Measurements from ENCODE around the gene USE1.

DNA sequence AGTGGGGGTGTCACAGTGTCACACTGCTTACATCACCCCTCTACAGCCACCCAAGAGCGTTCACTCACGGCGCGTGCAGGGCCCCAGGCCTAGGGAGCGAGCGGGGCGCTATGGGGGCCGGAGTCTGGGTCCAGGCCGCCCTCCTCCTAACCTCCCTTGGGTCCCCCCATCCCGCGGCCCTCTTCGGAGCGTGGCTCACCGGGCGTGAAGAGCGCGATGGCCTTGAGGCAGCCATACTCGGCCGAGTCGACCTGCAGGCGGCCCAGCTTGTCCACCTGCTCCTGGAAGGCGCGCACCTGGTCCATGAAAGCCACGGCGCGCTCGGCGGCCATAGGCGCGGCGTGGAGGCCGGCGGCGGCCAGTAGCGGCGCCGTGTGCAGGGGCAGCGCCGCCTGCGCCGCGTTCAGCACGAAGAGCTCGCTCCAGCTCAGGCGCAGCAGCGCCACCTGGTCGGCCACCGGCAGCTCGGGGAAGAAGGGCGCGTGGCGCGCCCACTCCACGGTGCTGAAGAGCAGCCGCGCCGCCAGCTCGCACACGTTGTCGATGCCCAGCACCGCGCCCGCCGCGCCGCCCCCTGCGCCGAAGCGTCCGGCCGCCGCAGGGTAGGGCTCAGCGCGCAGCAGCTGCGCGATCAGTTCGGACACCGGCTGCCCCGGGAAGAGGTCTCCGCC is 20.3 kb downstream of the USE1 start:
- TF ChIP-seq POLR2AphosphoS5 (IDR thresholded peaks at IDR 0.05): peak in 2 of 3 donors; percentile 8 to 17
- TF ChIP-seq, protein P1, sequence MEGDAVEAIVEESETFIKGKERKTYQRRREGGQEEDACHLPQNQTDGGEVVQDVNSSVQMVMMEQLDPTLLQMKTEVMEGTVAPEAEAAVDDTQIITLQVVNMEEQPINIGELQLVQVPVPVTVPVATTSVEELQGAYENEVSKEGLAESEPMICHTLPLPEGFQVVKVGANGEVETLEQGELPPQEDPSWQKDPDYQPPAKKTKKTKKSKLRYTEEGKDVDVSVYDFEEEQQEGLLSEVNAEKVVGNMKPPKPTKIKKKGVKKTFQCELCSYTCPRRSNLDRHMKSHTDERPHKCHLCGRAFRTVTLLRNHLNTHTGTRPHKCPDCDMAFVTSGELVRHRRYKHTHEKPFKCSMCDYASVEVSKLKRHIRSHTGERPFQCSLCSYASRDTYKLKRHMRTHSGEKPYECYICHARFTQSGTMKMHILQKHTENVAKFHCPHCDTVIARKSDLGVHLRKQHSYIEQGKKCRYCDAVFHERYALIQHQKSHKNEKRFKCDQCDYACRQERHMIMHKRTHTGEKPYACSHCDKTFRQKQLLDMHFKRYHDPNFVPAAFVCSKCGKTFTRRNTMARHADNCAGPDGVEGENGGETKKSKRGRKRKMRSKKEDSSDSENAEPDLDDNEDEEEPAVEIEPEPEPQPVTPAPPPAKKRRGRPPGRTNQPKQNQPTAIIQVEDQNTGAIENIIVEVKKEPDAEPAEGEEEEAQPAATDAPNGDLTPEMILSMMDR (IDR thresholded peaks at IDR 0.05): peak in 3 of 7 experiments; percentile 31 to 63 (median 36)
- TF ChIP-seq POLR2A (IDR thresholded peaks at IDR 0.05): no peak

All from stomach (tissue), 4 donors.